T-cell (primary cell): Measurements from ENCODE around the gene THADA. TPM values are rescaled to one million over a fixed set of nuclear protein-coding genes. Genes with fewer than 3 reads are reported as not detected.
"Not testable (repeated sequence)": the region's sequence is repeated elsewhere in the genome, so short reads cannot be mapped to it uniquely, and the experiment has no call there.

Source experiments
- ATAC-seq, 4 experiments: fragments of 200-7000 bp in 3 of 4; fragments of 150-1000 bp in 1 of 4; cut with Tn5 transposase; replicated peaks in 1 of 4; 1 replicate in 3 of 4; 2 replicates in 1 of 4; pipeline ENCODE4 v1.10.0; 2021; ENCODE audit warnings: moderate library complexity in 3 of 4, mild to moderate bottlenecking in 2 of 4, moderate number of reproducible peaks in 1 of 4
- CTCF ChIA-PET, 2 donors: fragments of 300-600 bp; sonication (Branson Sonifier 250); formaldehyde crosslinking; loops; one replicate each; lab custom pipeline; 2022; ENCODE audit warnings: antibody characterized with exemption in 2 of 2; lab: Charles Lee
- POLR2A ChIA-PET, 2 donors: fragments of 300-600 bp; sonication (Branson Sonifier 250); formaldehyde crosslinking; loops; one replicate each; lab custom pipeline; 2022; ENCODE audit warnings: antibody characterized with exemption in 2 of 2; lab: Charles Lee
- DNase-seq, 35 experiments: peaks; one replicate each; pipeline versions ENCODE4 v3.0.0 to v3.0.0-alpha.2; 2013 to 2023
- H3K27ac ChIP-seq: one replicate; pipeline ENCODE4 v1.5.1; 2013; ENCODE audit warnings: low read length
- H3K27me3 ChIP-seq, 2 experiments: replicated peaks in 1 of 2; 1 replicate in 1 of 2; 2 replicates in 1 of 2; pipeline versions ENCODE4 v1.6.1 to v1.7.0; 2013; ENCODE audit warnings: low read length in 1 of 2, mixed read lengths in 1 of 2; ENCODE audit not compliant: control insufficient read depth in 2 of 2, insufficient read depth in 2 of 2; ENCODE audit errors: extremely low read depth in 1 of 2
- H3K36me3 ChIP-seq, 2 donors: 1 replicate in 1 of 2; 2 replicates in 1 of 2; pipeline versions ENCODE4 v1.6.1 to v1.7.0; 2013; ENCODE audit warnings: low read length in 1 of 2; ENCODE audit not compliant: control insufficient read depth in 2 of 2, insufficient read depth in 1 of 2; ENCODE audit errors: extremely low read depth in 1 of 2
- H3K4me1 ChIP-seq, 2 experiments: 1 replicate in 1 of 2; 2 replicates in 1 of 2; pipeline versions ENCODE4 v1.6.1 to v1.7.0; 2013; ENCODE audit warnings: low read length in 2 of 2, mixed read lengths in 1 of 2; ENCODE audit not compliant: insufficient read depth in 2 of 2, control insufficient read depth in 1 of 2; ENCODE audit errors: extremely low read depth in 1 of 2
- H3K4me3 ChIP-seq, 2 donors: 1 replicate in 1 of 2; 2 replicates in 1 of 2; pipeline versions ENCODE4 v1.5.1 to v1.7.0; 2013; ENCODE audit warnings: mild to moderate bottlenecking in 2 of 2, low read length in 1 of 2, moderate library complexity in 1 of 2; ENCODE audit not compliant: control insufficient read depth in 1 of 2; ENCODE audit errors: extremely low read depth in 1 of 2
- H3K9me3 ChIP-seq: 2 replicates; pipeline ENCODE4 v1.7.0; 2013
- H3K27ac Mint-ChIP-seq, 2 donors: one replicate each; pipeline ENCODE4 v1.8.0; 2020 to 2021; ENCODE audit warnings: mild to moderate bottlenecking in 2 of 2, mixed read lengths in 2 of 2
- H3K27me3 Mint-ChIP-seq, 2 donors: one replicate each; pipeline ENCODE4 v1.8.0; 2021 to 2022; ENCODE audit warnings: mixed read lengths in 2 of 2
- H3K36me3 Mint-ChIP-seq: one replicate; pipeline ENCODE4 v1.8.0; 2021; ENCODE audit warnings: mixed read lengths
- H3K4me1 Mint-ChIP-seq, 3 donors: one replicate each; pipeline ENCODE4 v1.8.0; 2020 to 2022; ENCODE audit warnings: mixed read lengths in 3 of 3, mild to moderate bottlenecking in 1 of 3
- H3K4me3 Mint-ChIP-seq, 3 donors: one replicate each; pipeline ENCODE4 v1.8.0; 2020 to 2022; ENCODE audit warnings: mild to moderate bottlenecking in 3 of 3, mixed read lengths in 3 of 3, moderate library complexity in 3 of 3
- H3K9me3 Mint-ChIP-seq, 3 donors: one replicate each; pipeline ENCODE4 v1.8.0; 2020 to 2022; ENCODE audit warnings: mixed read lengths in 3 of 3
- WGBS: methylation state at CpG from one replicate; pipeline ENCODE4 v1.1.5; 2013; ENCODE audit warnings: missing lambda C conversion rate; ENCODE audit not compliant: insufficient coverage; 5-methylcytosine and 5-hydroxymethylcytosine counted together
- total RNA-seq, 35 experiments: library from RNA in 6 of 35; stranded (reverse) in 6 of 35; fragments of 120-200 nt in 1 of 35; gene quantifications; one replicate each; pipeline versions ENCODE4 v1.2.1 to v1.2.4 and lab custom pipeline; 2013 to 2026

THADA gene
- total RNA-seq, 5 donors from 2014 or later (not counting 1 experiment from before 2014, with no cell fraction given): 36.4 to 50.5 (median 40.6) TPM

DNA sequence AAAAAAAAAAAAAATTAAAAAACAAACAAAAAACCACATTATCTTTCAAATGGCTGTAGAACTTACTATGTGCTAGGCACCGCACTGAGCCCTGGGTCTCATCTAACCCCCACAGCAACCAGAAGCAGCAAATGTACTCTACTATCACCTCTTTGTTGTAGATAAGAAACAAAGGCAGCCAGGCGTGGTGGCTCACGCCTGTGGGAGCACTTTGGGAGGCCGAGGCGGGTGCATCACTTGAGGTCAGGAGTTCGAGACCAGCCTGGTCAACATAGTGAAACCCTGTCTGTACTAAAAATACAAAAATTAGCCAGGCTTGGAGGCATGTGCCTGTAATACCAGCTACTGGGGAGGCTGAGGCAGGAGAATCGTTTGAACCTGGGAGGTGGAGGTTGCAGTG lies 406.0 kb downstream of the THADA start:
- H3K27ac Mint-ChIP-seq: peak overlapping the region; percentile 19 to 44
- H3K36me3 ChIP-seq, H3K4me3 ChIP-seq, DNase-seq, H3K27me3 ChIP-seq, H3K4me3 Mint-ChIP-seq, H3K36me3 Mint-ChIP-seq, H3K27me3 Mint-ChIP-seq, CTCF ChIA-PET, H3K9me3 Mint-ChIP-seq, ATAC-seq, H3K27ac ChIP-seq, H3K9me3 ChIP-seq: not testable (repeated sequence)
- peaks cover 33 to 89% of the 10 kb centered on the region in 2 experiments for H3K4me1 ChIP-seq
- peaks cover 69 to 80% (median 78%) of the 10 kb centered on the region in 3 donors for H3K4me1 Mint-ChIP-seq
- POLR2A ChIA-PET: interaction anchor here in 1 of 2 donors (0.8 kb wide), 1 partner anchor 27 kb away, joined by 4 read pairs; no protein-coding TSS in a partner anchor
- no CpG with 5 or more reads among the region's 7 CpGs for WGBS

DNA sequence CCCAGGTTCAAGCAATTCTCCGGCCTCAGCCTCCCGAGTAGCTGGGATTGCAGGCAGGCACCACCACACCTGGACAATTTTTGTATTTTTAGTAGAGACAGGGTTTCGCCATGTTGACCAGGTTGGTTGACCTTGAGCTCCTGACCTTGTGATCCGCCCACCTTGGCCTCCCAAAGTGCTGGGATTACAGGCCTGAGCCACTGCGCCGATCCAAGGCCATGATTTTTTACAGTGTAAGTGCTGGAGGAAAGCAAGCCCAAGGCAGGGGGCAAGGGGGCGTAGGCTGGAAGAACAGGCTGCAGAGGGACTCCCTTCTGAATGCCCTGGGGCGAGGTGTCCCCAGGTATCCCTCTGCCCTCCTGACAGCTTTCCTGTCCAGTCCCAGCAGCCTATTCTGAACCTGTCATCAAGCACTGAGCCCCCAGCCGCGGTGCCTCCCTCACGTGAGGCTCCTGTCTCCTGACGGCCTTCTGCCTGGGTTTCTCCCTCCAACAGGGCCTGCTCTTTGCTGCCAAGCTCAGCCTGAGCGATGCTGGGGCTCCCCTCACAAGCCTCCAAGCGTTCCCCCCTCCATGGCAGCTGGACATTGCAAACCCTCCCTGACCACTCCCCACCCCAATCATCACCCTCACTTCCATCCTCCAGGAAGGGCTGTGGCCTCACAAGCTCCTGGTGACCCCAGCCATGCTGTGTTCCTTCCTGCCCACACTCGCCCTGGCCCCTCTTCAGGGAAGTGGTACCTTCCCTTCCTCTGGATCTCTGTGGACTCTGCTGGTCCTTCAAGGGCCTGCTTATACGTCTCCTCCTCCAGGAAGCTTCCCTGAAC lies 407.1 kb downstream of the THADA start:
- no peak overlapping the region for H3K4me3 Mint-ChIP-seq
- DNase-seq (no peak), ATAC-seq (no peak)
- no peaks in the 10 kb centered on the region for H3K36me3 ChIP-seq
- ChIA-PET POLR2A (interaction anchor here in 1 of 2 donors (0.8 kb wide), 1 partner anchor 28 kb away, joined by 4 read pairs; no protein-coding TSS in a partner anchor), CTCF (interaction anchor here in 1 of 2 donors (0.6 kb wide), 1 partner anchor 25 kb away, joined by 3 read pairs; no protein-coding TSS in a partner anchor)
- H3K27me3 Mint-ChIP-seq: no peaks in the 10 kb centered on the region
- whole genome bisulfite sequencing: 95% methylated on average over 16 of the region's 16 CpGs
- peaks cover 28 to 89% of the 10 kb centered on the region in 2 experiments for H3K4me1 ChIP-seq
- H3K9me3 Mint-ChIP-seq: no peaks in the 10 kb centered on the region
- H3K36me3 Mint-ChIP-seq: no peaks in the 10 kb centered on the region
- peak overlapping the region in 1 of 2 donors; percentile 16 for H3K27ac Mint-ChIP-seq
- peaks cover 69 to 80% (median 78%) of the 10 kb centered on the region in 3 donors for H3K4me1 Mint-ChIP-seq
- no peaks in the 10 kb centered on the region for H3K9me3 ChIP-seq
- no peak overlapping the region for H3K4me3 ChIP-seq
- no peaks in the 10 kb centered on the region for H3K27me3 ChIP-seq
- no peak overlapping the region for H3K27ac ChIP-seq

DNA sequence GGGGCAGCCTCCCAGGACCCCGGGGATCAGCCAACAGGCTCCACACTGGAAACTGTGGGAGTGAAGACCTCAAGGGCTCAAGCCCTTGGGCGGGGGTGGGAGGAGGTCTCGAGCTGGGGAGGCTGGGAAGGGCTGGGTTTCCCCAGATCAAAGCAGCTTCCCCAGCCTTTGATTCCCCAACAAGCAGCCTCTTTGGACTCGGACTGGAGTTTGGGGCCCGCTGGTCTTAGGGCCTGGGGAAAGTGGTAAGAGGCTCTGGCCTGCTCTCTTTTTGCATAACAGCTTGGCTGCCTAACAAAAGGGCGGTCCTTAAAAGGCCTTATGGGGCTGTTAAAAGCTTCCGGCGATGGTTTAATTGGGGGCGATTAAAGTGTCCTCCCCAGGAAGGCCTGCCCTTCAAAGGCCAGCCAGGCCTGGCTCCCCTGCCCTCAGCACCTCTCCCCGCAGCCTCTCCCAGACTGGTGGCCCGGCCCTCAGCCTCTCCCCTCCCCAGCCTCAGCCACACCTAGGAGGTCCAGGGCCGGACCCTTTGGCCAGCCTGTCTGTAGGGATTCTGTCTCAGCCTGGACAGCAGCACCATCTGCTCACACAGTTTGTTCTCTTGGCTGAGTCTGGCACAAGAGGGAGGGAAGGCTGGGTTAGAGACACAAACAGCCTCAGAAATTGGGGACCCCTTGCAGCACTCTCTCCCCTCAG lies 409.0 kb downstream of the THADA start:
- no peaks in the 10 kb centered on the region for H3K27me3 ChIP-seq
- ChIA-PET POLR2A (interaction anchor here in 1 of 2 donors (0.5 kb wide), 1 partner anchor 46 kb away, joined by 5 read pairs; no protein-coding TSS in a partner anchor), CTCF (interaction anchor here in 1 of 2 donors (0.6 kb wide), 1 partner anchor 12 kb away, joined by 3 read pairs; no protein-coding TSS in a partner anchor)
- no peaks in the 10 kb centered on the region for H3K36me3 Mint-ChIP-seq
- peak overlapping the region; percentile 61 to 70 for H3K27ac Mint-ChIP-seq
- H3K36me3 ChIP-seq: no peaks in the 10 kb centered on the region
- no peak for DNase-seq
- H3K4me3 Mint-ChIP-seq: peak overlapping the region in 1 of 3 donors; percentile 54
- 90% methylated on average over 2 of the region's 12 CpGs for WGBS
- no peak for ATAC-seq
- no peak overlapping the region for H3K4me3 ChIP-seq
- peaks cover 14 to 72% of the 10 kb centered on the region in 2 experiments for H3K4me1 ChIP-seq
- peaks cover 55 to 67% (median 62%) of the 10 kb centered on the region in 3 donors for H3K4me1 Mint-ChIP-seq
- H3K9me3 Mint-ChIP-seq: no peaks in the 10 kb centered on the region
- no peak overlapping the region for H3K27ac ChIP-seq
- H3K27me3 Mint-ChIP-seq: no peaks in the 10 kb centered on the region
- H3K9me3 ChIP-seq: no peaks in the 10 kb centered on the region

DNA sequence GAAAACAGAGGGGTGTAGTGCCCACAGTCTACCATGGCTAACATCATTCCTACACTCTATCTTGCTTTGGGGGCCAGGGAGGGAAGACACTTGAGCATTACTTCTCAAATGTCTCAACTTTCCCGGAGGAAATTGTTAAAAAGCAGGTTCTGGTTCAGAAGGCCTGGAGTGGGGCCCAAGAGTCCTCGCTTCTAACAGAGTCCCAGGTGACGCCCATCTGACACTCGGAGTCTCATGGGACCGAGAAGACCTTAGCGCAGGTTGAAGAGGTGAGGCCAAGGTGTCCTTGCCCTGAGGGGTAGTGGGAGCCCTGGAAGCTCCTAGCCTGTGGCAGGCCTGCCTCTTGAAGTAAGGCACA lies 409.5 kb downstream of the THADA start:
- H3K4me3 Mint-ChIP-seq: no peak overlapping the region

GRCh38 chr2:43185146-43185545 lies 410.7 kb downstream of the THADA start:
- Mint-ChIP-seq H3K4me3 (peak overlapping the region in 1 of 3 donors; percentile 15), H3K27me3 (no peaks in the 10 kb centered on the region), H3K4me1 (peaks cover 62 to 70% (median 68%) of the 10 kb centered on the region in 3 donors), H3K36me3 (peaks cover 5% of the 10 kb centered on the region), H3K9me3 (no peaks in the 10 kb centered on the region), H3K27ac (peak overlapping the region; percentile 90 to 95)
- DNase-seq: no peak
- peak in 1 of 4 experiments; percentile 17 for ATAC-seq
- ChIA-PET POLR2A (interaction anchor here in 1 of 2 donors (0.6 kb wide), 1 partner anchor 33 kb away, joined by 3 read pairs; no protein-coding TSS in a partner anchor), CTCF (no interaction called here)
- no peaks in the 10 kb centered on the region for H3K27me3 ChIP-seq
- H3K4me1 ChIP-seq: peaks cover 12 to 61% of the 10 kb centered on the region in 2 experiments
- no peaks in the 10 kb centered on the region for H3K36me3 ChIP-seq
- H3K4me3 ChIP-seq: no peak overlapping the region
- H3K9me3 ChIP-seq: no peaks in the 10 kb centered on the region
- peak overlapping the region; percentile 69 for H3K27ac ChIP-seq
- no CpG with 5 or more reads among the region's 4 CpGs for WGBS

More for the DNA sequence above, 409.5 kb downstream of the THADA start:
- 94% methylated on average over 5 of the region's 6 CpGs for WGBS
- no peaks in the 10 kb centered on the region for H3K9me3 Mint-ChIP-seq
- no peaks in the 10 kb centered on the region for H3K27me3 Mint-ChIP-seq
- no peaks in the 10 kb centered on the region for H3K9me3 ChIP-seq
- DNase-seq (no peak), ATAC-seq (no peak)
- H3K27ac ChIP-seq: no peak overlapping the region
- peak overlapping the region; percentile 79 to 95 for H3K27ac Mint-ChIP-seq
- peaks cover 53 to 65% (median 62%) of the 10 kb centered on the region in 3 donors for H3K4me1 Mint-ChIP-seq
- H3K36me3 Mint-ChIP-seq: peaks cover 3% of the 10 kb centered on the region
- no peak overlapping the region for H3K4me3 ChIP-seq
- no peaks in the 10 kb centered on the region for H3K27me3 ChIP-seq
- ChIA-PET POLR2A (no interaction called here), CTCF (interaction anchor here in 1 of 2 donors (0.6 kb wide), 1 partner anchor 12 kb away, joined by 3 read pairs; no protein-coding TSS in a partner anchor)
- no peaks in the 10 kb centered on the region for H3K36me3 ChIP-seq
- peaks cover 12 to 69% of the 10 kb centered on the region in 2 experiments for H3K4me1 ChIP-seq
